Choroid plexus epithelial cell (primary cell): ENCODE results near the gene FOXK1.

Source experiments
- DNase-seq: peaks from one replicate; pipeline ENCODE4 v3.0.0-alpha.2; 2010; ENCODE audit warnings: low read depth
- H3K4me3 ChIP-seq: 2 replicates; pipeline ENCODE4 v1.5.1; 2011; ENCODE audit warnings: low read depth, mild to moderate bottlenecking, control low read depth, low read length, moderate library complexity
- CTCF ChIP-seq: conservative IDR thresholded peaks from 2 replicates; pipeline ENCODE4 v1.5.1; 2011; ENCODE audit warnings: low read depth, mild to moderate bottlenecking, control low read depth, inconsistent platforms, low read length, moderate library complexity

The FOXK1 gene

GRCh38 chr7:4738711-4739527 lies 56.8 kb downstream of the FOXK1 start:
- peak; percentile 12 for TF ChIP-seq CTCF
- DNase-seq: peak; percentile 94
- peak overlapping the region; percentile 33 for H3K4me3 ChIP-seq

GRCh38 chr7:4739528-4739992 lies 57.5 kb downstream of the FOXK1 start:
- DNase-seq: peak; percentile 76
- H3K4me3 ChIP-seq: peak overlapping the region; percentile 15
- peak; percentile 69 for TF ChIP-seq CTCF

- DNase-seq: no peak
Measured at GRCh38 chr7:4740796-4741195, 58.7 kb downstream of the FOXK1 start.

GRCh38 chr7:4742051-4742573 lies 60.0 kb downstream of the FOXK1 start:
- no peak for DNase-seq
- no peak overlapping the region for H3K4me3 ChIP-seq
- TF ChIP-seq CTCF: no peak

More at GRCh38 chr7:4740796-4741195, 58.7 kb downstream of the FOXK1 start:
- H3K4me3 ChIP-seq: no peak overlapping the region
- no peak for TF ChIP-seq CTCF

GRCh38 chr7:4742852-4743251 lies 60.8 kb downstream of the FOXK1 start:
- no peak for DNase-seq
- no peak overlapping the region for H3K4me3 ChIP-seq
- TF ChIP-seq CTCF: no peak

GRCh38 chr7:4744391-4745264 lies 62.5 kb downstream of the FOXK1 start:
- TF ChIP-seq CTCF: no peak
- H3K4me3 ChIP-seq: peak overlapping the region; percentile 32
- DNase-seq: peak; percentile 99
